Vagina (tissue), 2 donors: ENCODE data around the gene PROX1. TPM values are rescaled to one million over a fixed set of nuclear protein-coding genes. Genes with fewer than 3 reads are reported as not detected.

ENCODE experiments used
- DNase-seq, 2 donors: peaks; one replicate each; pipeline ENCODE4 v3.0.0-alpha.2; 2017; ENCODE audit errors: extremely low spot score in 2 of 2
- H3K27ac ChIP-seq: fragments of 200-600 bp; sonication (generic); one replicate; pipeline ENCODE4 v1.5.1; 2019
- H3K27me3 ChIP-seq: fragments of 200-600 bp; sonication (generic); one replicate; pipeline ENCODE4 v1.5.1; 2019
- H3K36me3 ChIP-seq, 2 donors: fragments of 200-600 bp; sonication (generic); one replicate each; pipeline ENCODE4 v1.5.1; 2017 to 2019
- H3K4me1 ChIP-seq: fragments of 200-600 bp; sonication (generic); one replicate; pipeline ENCODE4 v1.5.1; 2019
- H3K4me3 ChIP-seq, 2 donors: fragments of 200-600 bp; sonication (generic); 1 replicate in 1 of 2; 2 replicates in 1 of 2; pipeline ENCODE4 v1.5.1; 2016 to 2019
- H3K9me3 ChIP-seq: fragments of 200-600 bp; sonication (generic); one replicate; pipeline ENCODE4 v1.5.1; 2019
- POLR2A ChIP-seq, 2 donors: fragments of 450-650 bp; IDR thresholded peaks; one replicate each; pipeline ENCODE4 v1.6.1; 2017; ENCODE audit warnings: antibody characterized with exemption in 2 of 2, mild to moderate bottlenecking in 2 of 2, moderate library complexity in 2 of 2
- POLR2AphosphoS5 ChIP-seq, 2 donors: sonication (generic); formaldehyde crosslinking; IDR thresholded peaks; one replicate each; pipeline ENCODE4 v1.9.0; 2017; ENCODE audit warnings: antibody characterized with exemption in 2 of 2, mild to moderate bottlenecking in 2 of 2, low read depth in 1 of 2; ENCODE audit not compliant: insufficient read depth in 1 of 2
- intact Hi-C: fragments of 100-400 bp; cut with DNase I; formaldehyde crosslinking; loops from one replicate; pipeline ENCODE4 v1.15.1; 2023
- total RNA-seq: library from RNA; depleted of rRNA; stranded (reverse); fragments of >200 nt; gene quantifications from one replicate; pipeline ENCODE4 v1.2.3, GENCODE V29; 2016
- TF ChIP-seq, protein P1 (sequence below), 3 experiments: fragments of 450-650 bp in 2 of 3; fragments of 200-600 bp in 1 of 3; sonication (generic) in 1 of 3; IDR thresholded peaks; one replicate each; pipeline ENCODE4 v1.5.1; 2017 to 2019; ENCODE audit warnings: antibody characterized with exemption in 3 of 3, mild to moderate bottlenecking in 2 of 3, moderate library complexity in 2 of 3

PROX1 gene
- total RNA-seq, 1 donor from 2014 or later = 4.7 TPM

DNA sequence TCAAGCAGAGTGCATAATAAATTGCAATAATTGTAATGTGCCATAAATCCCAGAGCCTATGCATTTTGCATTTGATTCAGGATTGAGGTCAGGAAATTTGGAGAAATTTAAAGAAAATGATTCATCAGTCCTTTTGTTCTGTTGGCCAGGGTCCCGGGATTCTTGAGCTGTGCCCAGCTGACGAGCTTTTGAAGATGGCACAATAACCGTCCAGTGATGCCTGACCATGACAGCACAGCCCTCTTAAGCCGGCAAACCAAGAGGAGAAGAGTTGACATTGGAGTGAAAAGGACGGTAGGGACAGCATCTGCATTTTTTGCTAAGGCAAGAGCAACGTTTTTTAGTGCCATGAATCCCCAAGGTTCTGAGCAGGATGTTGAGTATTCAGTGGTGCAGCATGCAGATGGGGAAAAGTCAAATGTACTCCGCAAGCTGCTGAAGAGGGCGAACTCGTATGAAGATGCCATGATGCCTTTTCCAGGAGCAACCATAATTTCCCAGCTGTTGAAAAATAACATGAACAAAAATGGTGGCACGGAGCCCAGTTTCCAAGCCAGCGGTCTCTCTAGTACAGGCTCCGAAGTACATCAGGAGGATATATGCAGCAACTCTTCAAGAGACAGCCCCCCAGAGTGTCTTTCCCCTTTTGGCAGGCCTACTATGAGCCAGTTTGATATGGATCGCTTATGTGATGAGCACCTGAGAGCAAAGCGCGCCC, 8.7 kb downstream of the PROX1 start:
- no peaks in the 10 kb centered on the region for H3K36me3 ChIP-seq
- H3K4me1 ChIP-seq = no peaks in the 10 kb centered on the region
- TF ChIP-seq POLR2AphosphoS5 (IDR thresholded peaks at IDR 0.05; ENCODE audit: insufficient read depth in 1 of 2, low read depth in 1 of 2) = no peak
- TF ChIP-seq POLR2A (IDR thresholded peaks at IDR 0.05) = no peak
- TF ChIP-seq, protein P1, sequence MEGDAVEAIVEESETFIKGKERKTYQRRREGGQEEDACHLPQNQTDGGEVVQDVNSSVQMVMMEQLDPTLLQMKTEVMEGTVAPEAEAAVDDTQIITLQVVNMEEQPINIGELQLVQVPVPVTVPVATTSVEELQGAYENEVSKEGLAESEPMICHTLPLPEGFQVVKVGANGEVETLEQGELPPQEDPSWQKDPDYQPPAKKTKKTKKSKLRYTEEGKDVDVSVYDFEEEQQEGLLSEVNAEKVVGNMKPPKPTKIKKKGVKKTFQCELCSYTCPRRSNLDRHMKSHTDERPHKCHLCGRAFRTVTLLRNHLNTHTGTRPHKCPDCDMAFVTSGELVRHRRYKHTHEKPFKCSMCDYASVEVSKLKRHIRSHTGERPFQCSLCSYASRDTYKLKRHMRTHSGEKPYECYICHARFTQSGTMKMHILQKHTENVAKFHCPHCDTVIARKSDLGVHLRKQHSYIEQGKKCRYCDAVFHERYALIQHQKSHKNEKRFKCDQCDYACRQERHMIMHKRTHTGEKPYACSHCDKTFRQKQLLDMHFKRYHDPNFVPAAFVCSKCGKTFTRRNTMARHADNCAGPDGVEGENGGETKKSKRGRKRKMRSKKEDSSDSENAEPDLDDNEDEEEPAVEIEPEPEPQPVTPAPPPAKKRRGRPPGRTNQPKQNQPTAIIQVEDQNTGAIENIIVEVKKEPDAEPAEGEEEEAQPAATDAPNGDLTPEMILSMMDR (IDR thresholded peaks at IDR 0.05) = no peak
- H3K27ac ChIP-seq = no peak overlapping the region
- intact Hi-C loops = no loop called here
- H3K4me3 ChIP-seq = no peak overlapping the region
- H3K9me3 ChIP-seq = no peaks in the 10 kb centered on the region
- H3K27me3 ChIP-seq = no peaks in the 10 kb centered on the region
- DNase-seq = no peak

DNA sequence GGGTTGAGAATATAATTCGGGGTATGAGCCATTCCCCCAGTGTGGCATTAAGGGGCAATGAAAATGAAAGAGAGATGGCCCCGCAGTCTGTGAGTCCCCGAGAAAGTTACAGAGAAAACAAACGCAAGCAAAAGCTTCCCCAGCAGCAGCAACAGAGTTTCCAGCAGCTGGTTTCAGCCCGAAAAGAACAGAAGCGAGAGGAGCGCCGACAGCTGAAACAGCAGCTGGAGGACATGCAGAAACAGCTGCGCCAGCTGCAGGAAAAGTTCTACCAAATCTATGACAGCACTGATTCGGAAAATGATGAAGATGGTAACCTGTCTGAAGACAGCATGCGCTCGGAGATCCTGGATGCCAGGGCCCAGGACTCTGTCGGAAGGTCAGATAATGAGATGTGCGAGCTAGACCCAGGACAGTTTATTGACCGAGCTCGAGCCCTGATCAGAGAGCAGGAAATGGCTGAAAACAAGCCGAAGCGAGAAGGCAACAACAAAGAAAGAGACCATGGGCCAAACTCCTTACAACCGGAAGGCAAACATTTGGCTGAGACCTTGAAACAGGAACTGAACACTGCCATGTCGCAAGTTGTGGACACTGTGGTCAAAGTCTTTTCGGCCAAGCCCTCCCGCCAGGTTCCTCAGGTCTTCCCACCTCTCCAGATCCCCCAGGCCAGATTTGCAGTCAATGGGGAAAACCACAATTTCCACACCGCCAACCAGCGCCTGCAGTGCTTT, 9.4 kb downstream of the PROX1 start:
- intact Hi-C loops = no loop called here
- H3K27me3 ChIP-seq = no peaks in the 10 kb centered on the region
- H3K9me3 ChIP-seq = no peaks in the 10 kb centered on the region
- H3K4me1 ChIP-seq = no peaks in the 10 kb centered on the region
- TF ChIP-seq POLR2A (IDR thresholded peaks at IDR 0.05) (no peak), POLR2AphosphoS5 (IDR thresholded peaks at IDR 0.05; ENCODE audit: insufficient read depth in 1 of 2, low read depth in 1 of 2) (no peak)
- TF ChIP-seq, protein P1 (IDR thresholded peaks at IDR 0.05) = no peak
- no peak overlapping the region for H3K4me3 ChIP-seq
- no peaks in the 10 kb centered on the region for H3K36me3 ChIP-seq
- DNase-seq = no peak
- no peak overlapping the region for H3K27ac ChIP-seq

DNA sequence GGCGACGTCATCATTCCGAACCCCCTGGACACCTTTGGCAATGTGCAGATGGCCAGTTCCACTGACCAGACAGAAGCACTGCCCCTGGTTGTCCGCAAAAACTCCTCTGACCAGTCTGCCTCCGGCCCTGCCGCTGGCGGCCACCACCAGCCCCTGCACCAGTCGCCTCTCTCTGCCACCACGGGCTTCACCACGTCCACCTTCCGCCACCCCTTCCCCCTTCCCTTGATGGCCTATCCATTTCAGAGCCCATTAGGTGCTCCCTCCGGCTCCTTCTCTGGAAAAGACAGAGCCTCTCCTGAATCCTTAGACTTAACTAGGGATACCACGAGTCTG, 10.0 kb downstream of the PROX1 start:
- no peaks in the 10 kb centered on the region for H3K27me3 ChIP-seq
- no peak overlapping the region for H3K4me3 ChIP-seq
- TF ChIP-seq POLR2AphosphoS5 (IDR thresholded peaks at IDR 0.05; ENCODE audit: insufficient read depth in 1 of 2, low read depth in 1 of 2) (no peak), POLR2A (IDR thresholded peaks at IDR 0.05) (no peak)
- TF ChIP-seq, protein P1 (IDR thresholded peaks at IDR 0.05) = no peak
- no peaks in the 10 kb centered on the region for H3K4me1 ChIP-seq
- no peaks in the 10 kb centered on the region for H3K36me3 ChIP-seq
- H3K27ac ChIP-seq = no peak overlapping the region
- DNase-seq = no peak
- no peaks in the 10 kb centered on the region for H3K9me3 ChIP-seq
- intact Hi-C loops = no loop called here

DNA sequence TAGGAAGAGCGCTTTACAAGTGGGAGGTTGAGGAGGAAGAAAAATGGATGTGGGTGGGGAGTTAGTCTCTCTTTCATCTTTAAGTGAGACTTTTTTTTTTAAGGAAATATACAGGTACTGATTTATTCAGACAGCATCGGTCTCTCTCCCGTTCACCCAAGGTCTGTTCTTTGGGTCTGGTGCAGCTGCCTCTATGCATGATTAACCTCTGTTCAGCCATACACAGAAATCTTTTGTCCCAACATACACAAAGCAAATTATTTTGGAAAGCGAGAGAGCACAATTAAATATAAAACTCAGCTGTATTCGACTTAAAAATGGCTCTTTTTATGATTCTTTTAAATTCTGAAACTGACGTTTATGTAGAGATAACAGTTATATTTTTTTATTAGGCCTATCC, 11.0 kb downstream of the PROX1 start:
- DNase-seq = no peak
- TF ChIP-seq POLR2A (IDR thresholded peaks at IDR 0.05) (no peak), POLR2AphosphoS5 (IDR thresholded peaks at IDR 0.05; ENCODE audit: insufficient read depth in 1 of 2, low read depth in 1 of 2) (no peak)
- TF ChIP-seq, protein P1 (IDR thresholded peaks at IDR 0.05) = no peak
- Histone ChIP-seq H3K36me3 (no peaks in the 10 kb centered on the region), H3K4me1 (no peaks in the 10 kb centered on the region), H3K27ac (no peak overlapping the region), H3K4me3 (no peak overlapping the region), H3K27me3 (no peaks in the 10 kb centered on the region), H3K9me3 (no peaks in the 10 kb centered on the region)
- intact Hi-C loops = no loop called here

DNA sequence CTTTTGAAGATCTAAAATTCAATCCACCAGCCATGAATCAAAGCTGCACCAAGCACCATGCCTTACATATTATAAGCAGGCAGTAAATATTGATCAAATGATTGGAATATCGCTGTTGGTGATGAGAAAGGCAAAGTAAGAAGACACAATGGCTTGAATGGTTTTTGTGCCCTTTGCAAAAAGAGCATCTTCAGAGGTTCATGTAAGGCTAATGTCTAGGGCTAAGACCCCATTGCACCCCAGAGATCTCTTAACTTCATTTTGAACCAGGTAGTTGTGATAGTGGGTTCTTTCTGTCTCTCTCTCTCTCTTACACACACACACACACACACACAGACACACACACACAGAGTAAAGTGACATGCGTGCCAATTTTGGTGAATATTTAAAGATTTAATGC, 12.0 kb downstream of the PROX1 start:
- intact Hi-C loops = no loop called here

More for the DNA sequence above, 12.0 kb downstream of the PROX1 start:
- DNase-seq = no peak
- Histone ChIP-seq H3K4me3 (no peak overlapping the region), H3K9me3 (no peaks in the 10 kb centered on the region), H3K27ac (no peak overlapping the region), H3K36me3 (no peaks in the 10 kb centered on the region), H3K27me3 (no peaks in the 10 kb centered on the region), H3K4me1 (no peaks in the 10 kb centered on the region)
- no peak for TF ChIP-seq POLR2A (IDR thresholded peaks at IDR 0.05)
- TF ChIP-seq, protein P1 (IDR thresholded peaks at IDR 0.05) = no peak
- TF ChIP-seq POLR2AphosphoS5 (IDR thresholded peaks at IDR 0.05; ENCODE audit: insufficient read depth in 1 of 2, low read depth in 1 of 2) = no peak
